Brain microvascular endothelial cell (primary cell): ENCODE measurements around the gene COL4A4.
"Not testable (repeated sequence)": the region's sequence is repeated elsewhere in the genome, so short reads cannot be mapped to it uniquely, and the experiment has no call there.

Source experiments
- DNase-seq: peaks from one replicate; pipeline ENCODE4 v3.0.0-alpha.2; 2020
- H3K27ac ChIP-seq: fragments of 250-450 bp; sonication (Bioruptor Pico); 2 replicates; pipeline ENCODE4 v1.5.1; 2020; ENCODE audit warnings: mild to moderate bottlenecking, moderate library complexity
- H3K27me3 ChIP-seq: fragments of 250-450 bp; sonication (Bioruptor Pico); replicated peaks from 2 replicates; pipeline ENCODE4 v1.5.1; 2020; ENCODE audit warnings: mild to moderate bottlenecking
- H3K36me3 ChIP-seq: fragments of 250-450 bp; sonication (Bioruptor Pico); replicated peaks from 2 replicates; pipeline ENCODE4 v1.5.1; 2020; ENCODE audit warnings: mild to moderate bottlenecking
- H3K4me3 ChIP-seq: 2 replicates; pipeline ENCODE4 v1.5.1; 2011; ENCODE audit warnings: low read depth, mild to moderate bottlenecking, control low read depth, low read length, moderate library complexity
- in situ Hi-C: cut with HindIII; loops from 2 replicates; pipeline ENCODE4 v1.10.0; 2017; ENCODE audit warnings: low sequenced_read_pairs, low pct_ligation_motif_present
- TF ChIP-seq, protein P1 (sequence below): IDR thresholded peaks from 2 replicates; pipeline ENCODE4 v1.5.1; 2011; ENCODE audit warnings: low read depth, mild to moderate bottlenecking, moderate library complexity, low read length, control low read depth, inconsistent platforms; ENCODE audit errors: missing control alignments

The COL4A4 gene

DNA sequence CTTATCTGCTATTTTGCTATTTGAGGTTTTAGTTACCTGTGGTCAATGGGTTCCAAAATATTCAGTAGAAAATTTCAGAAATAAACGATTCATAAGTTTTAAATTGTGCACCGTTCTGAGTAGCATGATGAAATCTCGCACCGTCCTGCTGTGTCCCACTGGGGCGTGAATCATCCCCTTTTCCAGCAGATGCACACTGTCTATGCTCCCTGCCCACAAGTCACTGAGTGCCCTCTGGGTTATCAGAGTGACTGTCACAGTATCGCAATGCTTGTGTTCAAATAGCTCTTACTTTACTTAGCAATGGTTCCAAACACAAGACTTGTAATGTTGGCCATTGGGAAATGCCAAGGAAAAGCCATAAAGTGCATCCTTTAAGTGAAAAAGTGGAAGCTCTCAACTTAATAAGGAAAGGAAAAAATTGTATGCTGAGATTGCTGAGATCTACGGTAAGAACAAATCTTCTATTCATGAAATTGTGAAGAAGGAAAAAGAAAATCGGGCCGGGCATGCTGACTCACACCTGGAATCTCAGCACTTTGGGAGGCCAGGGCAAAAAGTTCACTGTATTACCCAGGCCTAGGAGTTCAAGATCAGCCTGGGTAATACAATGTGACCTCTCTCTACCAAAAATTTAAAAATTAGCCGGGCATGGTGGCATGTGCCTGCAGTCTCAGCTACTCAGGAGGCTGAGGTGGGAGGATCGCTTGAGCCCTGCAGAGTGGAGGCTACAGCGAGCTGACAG lies 13.8 kb upstream of the COL4A4 start:
- no peaks in the 10 kb centered on the region for H3K36me3 ChIP-seq
- H3K4me3 ChIP-seq: no peak overlapping the region
- no peak overlapping the region for H3K27ac ChIP-seq
- H3K27me3 ChIP-seq: no peaks in the 10 kb centered on the region
- DNase-seq: no peak
- in situ Hi-C loops: no loop called here
- TF ChIP-seq, protein P1, sequence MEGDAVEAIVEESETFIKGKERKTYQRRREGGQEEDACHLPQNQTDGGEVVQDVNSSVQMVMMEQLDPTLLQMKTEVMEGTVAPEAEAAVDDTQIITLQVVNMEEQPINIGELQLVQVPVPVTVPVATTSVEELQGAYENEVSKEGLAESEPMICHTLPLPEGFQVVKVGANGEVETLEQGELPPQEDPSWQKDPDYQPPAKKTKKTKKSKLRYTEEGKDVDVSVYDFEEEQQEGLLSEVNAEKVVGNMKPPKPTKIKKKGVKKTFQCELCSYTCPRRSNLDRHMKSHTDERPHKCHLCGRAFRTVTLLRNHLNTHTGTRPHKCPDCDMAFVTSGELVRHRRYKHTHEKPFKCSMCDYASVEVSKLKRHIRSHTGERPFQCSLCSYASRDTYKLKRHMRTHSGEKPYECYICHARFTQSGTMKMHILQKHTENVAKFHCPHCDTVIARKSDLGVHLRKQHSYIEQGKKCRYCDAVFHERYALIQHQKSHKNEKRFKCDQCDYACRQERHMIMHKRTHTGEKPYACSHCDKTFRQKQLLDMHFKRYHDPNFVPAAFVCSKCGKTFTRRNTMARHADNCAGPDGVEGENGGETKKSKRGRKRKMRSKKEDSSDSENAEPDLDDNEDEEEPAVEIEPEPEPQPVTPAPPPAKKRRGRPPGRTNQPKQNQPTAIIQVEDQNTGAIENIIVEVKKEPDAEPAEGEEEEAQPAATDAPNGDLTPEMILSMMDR: no peak

DNA sequence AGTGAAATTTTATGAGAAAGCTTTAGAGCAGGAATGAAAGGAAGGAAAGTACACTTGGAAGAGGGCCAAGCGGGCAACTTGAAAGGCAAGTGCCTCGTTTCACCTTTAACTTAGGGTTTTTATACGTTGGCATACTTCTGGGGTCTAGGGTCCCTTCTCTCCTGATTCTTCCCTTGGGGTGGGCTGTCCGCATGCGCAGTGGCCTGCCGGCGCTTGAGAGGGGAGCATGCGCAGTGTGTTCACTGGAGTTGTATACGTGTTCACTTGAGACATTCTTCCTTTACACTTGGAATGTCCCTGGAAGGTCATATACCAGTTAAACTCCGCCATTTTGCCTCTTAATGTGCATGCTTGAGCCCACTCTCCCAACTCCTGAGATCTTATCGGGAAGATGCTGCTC lies 7.8 kb upstream of the COL4A4 start:
- in situ Hi-C loops, DNase-seq: not testable (repeated sequence)

DNA sequence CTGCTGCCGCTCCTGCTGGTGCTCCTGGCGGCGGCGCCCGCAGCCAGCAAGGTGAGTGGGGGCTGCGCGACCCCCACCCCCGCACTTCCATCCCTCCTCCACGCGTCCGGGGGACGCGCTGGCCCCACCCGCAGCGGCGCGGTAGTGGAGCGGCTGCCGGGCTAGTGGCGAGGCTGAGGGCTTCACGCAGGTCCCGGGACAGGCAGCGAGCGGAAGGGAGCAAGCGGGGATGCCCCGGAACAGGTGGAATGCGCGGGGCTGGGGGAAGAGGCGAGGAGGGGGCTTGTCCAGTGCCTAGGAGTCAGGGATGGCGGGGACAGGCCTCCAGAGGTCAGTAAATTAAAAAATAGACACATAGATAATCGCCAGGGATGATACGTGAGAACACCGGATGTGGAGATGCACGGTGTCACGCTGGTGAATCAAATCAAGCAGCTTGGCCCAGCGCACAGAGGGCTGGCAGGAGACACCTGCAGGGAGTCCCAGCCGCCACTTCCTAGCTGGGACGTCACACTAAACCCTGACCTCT lies 822 bp upstream of the COL4A4 start:
- in situ Hi-C loops: no loop called here
- H3K4me3 ChIP-seq: peak overlapping the region; percentile 56
- no peaks in the 10 kb centered on the region for H3K27me3 ChIP-seq
- TF ChIP-seq, protein P1: no peak
- DNase-seq: no peak
- no peaks in the 10 kb centered on the region for H3K36me3 ChIP-seq
- no peak overlapping the region for H3K27ac ChIP-seq

More for the DNA sequence above, 7.8 kb upstream of the COL4A4 start:
- not testable (repeated sequence) for H3K36me3 ChIP-seq, H3K27ac ChIP-seq, H3K4me3 ChIP-seq, H3K27me3 ChIP-seq

DNA sequence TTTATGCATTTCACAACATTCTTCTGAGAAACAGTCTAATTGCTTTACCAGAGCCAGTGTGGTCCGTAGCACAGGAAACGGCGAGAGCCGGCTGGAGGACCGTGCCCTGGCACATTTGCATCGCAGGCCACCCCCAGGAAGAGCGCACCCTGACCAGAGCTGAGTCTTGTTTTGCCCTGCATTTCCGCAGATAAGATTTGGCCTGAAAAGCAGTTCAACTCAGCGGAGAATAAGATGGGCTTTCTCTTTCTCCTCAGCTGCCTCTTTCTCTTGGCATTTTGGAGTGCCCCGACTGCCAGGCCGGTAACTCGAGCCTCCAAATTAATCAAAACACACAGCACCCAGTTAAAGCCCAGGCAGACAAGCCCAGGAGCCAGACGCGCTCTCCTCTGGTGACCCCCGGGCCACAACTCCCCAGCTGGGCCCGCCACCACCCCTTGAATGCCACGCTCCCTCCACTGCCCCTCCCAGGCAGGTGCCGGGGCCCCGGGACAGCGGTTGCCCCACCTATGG lies 464 bp downstream of the COL4A4 start:
- no peak for DNase-seq
- H3K36me3 ChIP-seq: no peaks in the 10 kb centered on the region
- H3K27ac ChIP-seq: no peak overlapping the region
- peak overlapping the region; percentile 56 for H3K4me3 ChIP-seq
- in situ Hi-C loops: no loop called here
- no peaks in the 10 kb centered on the region for H3K27me3 ChIP-seq
- TF ChIP-seq, protein P1: no peak

DNA sequence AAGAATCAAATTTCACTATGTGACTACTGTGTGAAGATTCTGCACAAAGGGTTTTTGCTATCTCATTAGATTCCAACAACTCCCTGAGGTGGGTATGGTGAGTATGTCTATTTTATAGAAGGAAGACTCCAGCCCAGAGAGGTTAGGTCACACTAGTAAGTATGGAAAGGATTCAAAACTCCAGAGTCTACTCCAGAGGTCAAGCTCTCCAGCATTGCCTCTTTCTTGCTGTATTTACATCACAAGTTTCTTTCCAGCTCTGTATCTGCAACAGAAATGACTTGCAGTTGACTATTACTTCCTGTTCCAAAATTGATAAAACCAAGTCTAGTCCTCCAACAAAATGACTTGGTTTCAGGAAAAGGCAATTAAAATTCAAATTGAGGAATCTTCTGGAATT lies 2.1 kb downstream of the COL4A4 start:
- TF ChIP-seq, protein P1: no peak
- H3K4me3 ChIP-seq: no peak overlapping the region
- DNase-seq: no peak
- H3K27ac ChIP-seq: no peak overlapping the region
- H3K27me3 ChIP-seq: no peaks in the 10 kb centered on the region
- H3K36me3 ChIP-seq: no peaks in the 10 kb centered on the region
- in situ Hi-C loops: no loop called here

DNA sequence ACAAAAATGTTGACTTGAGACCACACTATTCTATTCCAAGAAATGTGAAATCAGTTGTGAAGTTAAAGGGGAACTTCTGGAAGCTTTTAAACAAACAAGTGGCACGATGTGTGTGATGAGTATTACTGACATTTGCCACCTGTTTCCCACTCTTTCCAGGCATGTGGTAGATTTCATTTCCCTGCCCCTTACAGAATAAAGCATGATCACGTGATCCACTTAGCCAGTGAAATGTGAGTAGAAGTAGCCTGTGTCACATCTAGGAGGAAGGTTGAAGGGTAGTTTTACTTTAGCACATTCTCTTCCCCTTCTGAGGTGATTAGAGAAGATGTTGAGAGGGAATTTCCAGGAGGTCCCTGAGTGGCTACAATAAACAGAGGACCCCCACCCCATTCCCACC lies 3.8 kb downstream of the COL4A4 start:
- Histone ChIP-seq H3K4me3 (no peak overlapping the region), H3K27ac (no peak overlapping the region), H3K36me3 (no peaks in the 10 kb centered on the region), H3K27me3 (no peaks in the 10 kb centered on the region)
- DNase-seq: no peak
- in situ Hi-C loops: no loop called here
- TF ChIP-seq, protein P1: no peak
